ENCODE measurements around the gene MYOM1. TPM values are rescaled to one million over a fixed set of nuclear protein-coding genes. Genes with fewer than 3 reads are reported as not detected.

The MYOM1 gene
- polyA plus RNA-seq, 1 experiment, result 0.02 TPM

DNA sequence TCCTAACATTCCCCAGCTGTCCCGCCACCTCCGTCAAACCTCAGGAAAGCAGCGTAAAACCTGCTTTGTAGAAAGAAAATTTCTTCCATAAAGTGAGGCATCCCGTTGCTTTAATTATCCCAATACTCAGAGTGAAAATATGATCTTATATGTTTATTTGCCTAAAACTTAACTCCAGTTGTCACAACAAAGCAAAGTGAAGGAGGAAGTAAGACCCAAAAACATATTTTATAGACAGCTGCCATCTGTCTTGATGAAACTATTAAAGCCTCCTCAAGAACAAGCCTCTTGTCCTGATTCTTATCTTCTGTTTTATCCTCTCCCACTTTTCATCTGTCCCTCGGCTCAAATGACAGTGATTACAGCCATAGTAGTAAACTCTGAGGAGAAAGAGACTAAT lies 177.9 kb downstream of the MYOM1 start:
- DNase-seq (ENCODE audit: low read depth, low spot score), result no peak
- no peak overlapping the region for H3K4me3 ChIP-seq (ENCODE audit: low read depth, low read length)
- H3K27me3 ChIP-seq (ENCODE audit: control insufficient read depth, insufficient read depth, low read length), result no peaks in the 10 kb centered on the region
- POLR2A ChIA-PET, result no interaction called here
- H3K9me3 ChIP-seq (ENCODE audit: control insufficient read depth, insufficient read depth, low read length), result no peaks in the 10 kb centered on the region
- TF ChIP-seq, protein P1, sequence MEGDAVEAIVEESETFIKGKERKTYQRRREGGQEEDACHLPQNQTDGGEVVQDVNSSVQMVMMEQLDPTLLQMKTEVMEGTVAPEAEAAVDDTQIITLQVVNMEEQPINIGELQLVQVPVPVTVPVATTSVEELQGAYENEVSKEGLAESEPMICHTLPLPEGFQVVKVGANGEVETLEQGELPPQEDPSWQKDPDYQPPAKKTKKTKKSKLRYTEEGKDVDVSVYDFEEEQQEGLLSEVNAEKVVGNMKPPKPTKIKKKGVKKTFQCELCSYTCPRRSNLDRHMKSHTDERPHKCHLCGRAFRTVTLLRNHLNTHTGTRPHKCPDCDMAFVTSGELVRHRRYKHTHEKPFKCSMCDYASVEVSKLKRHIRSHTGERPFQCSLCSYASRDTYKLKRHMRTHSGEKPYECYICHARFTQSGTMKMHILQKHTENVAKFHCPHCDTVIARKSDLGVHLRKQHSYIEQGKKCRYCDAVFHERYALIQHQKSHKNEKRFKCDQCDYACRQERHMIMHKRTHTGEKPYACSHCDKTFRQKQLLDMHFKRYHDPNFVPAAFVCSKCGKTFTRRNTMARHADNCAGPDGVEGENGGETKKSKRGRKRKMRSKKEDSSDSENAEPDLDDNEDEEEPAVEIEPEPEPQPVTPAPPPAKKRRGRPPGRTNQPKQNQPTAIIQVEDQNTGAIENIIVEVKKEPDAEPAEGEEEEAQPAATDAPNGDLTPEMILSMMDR (IDR thresholded peaks at IDR 0.05; ENCODE audit: low read depth, low read length), result no peak
- CTCF ChIA-PET, result no interaction called here
- no peak overlapping the region for H3K27ac ChIP-seq (ENCODE audit: low read depth, low read length)

GRCh38 chr18:3040881-3041280 lies 178.9 kb downstream of the MYOM1 start:
- DNase-seq (ENCODE audit: low read depth, low spot score), result no peak
- H3K27me3 ChIP-seq (ENCODE audit: control insufficient read depth, insufficient read depth, low read length), result no peaks in the 10 kb centered on the region
- TF ChIP-seq, protein P1 (IDR thresholded peaks at IDR 0.05; ENCODE audit: low read depth, low read length), result no peak
- POLR2A ChIA-PET, result no interaction called here
- CTCF ChIA-PET, result interaction anchor here (0.6 to 1.3 kb wide), 2 partner anchors 11 to 22 kb away, joined by 4 read pairs; no protein-coding TSS in a partner anchor
- no peak overlapping the region for H3K4me3 ChIP-seq (ENCODE audit: low read depth, low read length)
- no peak overlapping the region for H3K27ac ChIP-seq (ENCODE audit: low read depth, low read length)
- no peaks in the 10 kb centered on the region for H3K9me3 ChIP-seq (ENCODE audit: control insufficient read depth, insufficient read depth, low read length)

- Histone ChIP-seq H3K4me3 (ENCODE audit: low read depth, low read length) (no peak overlapping the region), H3K27me3 (ENCODE audit: control insufficient read depth, insufficient read depth, low read length) (no peaks in the 10 kb centered on the region), H3K27ac (ENCODE audit: low read depth, low read length) (no peak overlapping the region), H3K9me3 (ENCODE audit: control insufficient read depth, insufficient read depth, low read length) (no peaks in the 10 kb centered on the region)
- ChIA-PET CTCF (interaction anchor here (0.6 to 1.3 kb wide), 3 partner anchors 12 to 23 kb away, joined by 3 to 4 read pairs (median 4); no protein-coding TSS in a partner anchor), POLR2A (interaction anchor here (0.7 kb wide), 1 partner anchor 22 kb away, joined by 3 read pairs; no protein-coding TSS in a partner anchor)
- TF ChIP-seq, protein P1 (IDR thresholded peaks at IDR 0.05; ENCODE audit: low read depth, low read length), result no peak
- DNase-seq (ENCODE audit: low read depth, low spot score), result no peak
These were observed 179.6 kb downstream of the MYOM1 start for GRCh38 chr18:3040173-3040572.

DNA sequence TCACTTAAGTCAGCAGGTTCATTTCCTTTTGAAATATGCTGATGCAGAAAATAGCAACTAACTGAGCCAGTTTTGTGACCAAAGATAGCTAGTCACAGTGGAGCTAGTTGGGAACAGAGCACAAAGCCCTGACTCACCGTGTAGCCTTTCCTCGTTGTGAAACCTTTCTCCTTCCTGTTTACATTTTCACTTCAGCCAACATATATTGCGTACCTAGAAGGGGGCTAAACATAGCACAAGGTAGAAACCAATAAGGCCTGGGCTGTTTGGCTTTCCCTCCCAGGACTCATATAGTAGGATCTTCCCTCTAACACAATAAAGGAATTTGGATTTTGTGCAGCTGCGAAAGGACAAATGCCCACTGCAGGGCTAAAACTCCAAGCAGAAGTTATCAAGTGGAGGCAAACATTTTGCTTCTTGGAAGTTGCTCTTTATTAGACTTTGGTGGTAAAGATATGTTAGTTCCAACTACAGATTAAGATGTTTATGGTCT lies 182.3 kb downstream of the MYOM1 start:
- TF ChIP-seq, protein P1 (IDR thresholded peaks at IDR 0.05; ENCODE audit: low read depth, low read length), result no peak
- ChIA-PET CTCF (interaction anchor here (0.6 to 1.5 kb wide), 3 partner anchors 22 to 114 kb away, joined by 3 to 5 read pairs (median 3); no protein-coding TSS in a partner anchor), POLR2A (no interaction called here)
- H3K9me3 ChIP-seq (ENCODE audit: control insufficient read depth, insufficient read depth, low read length), result no peaks in the 10 kb centered on the region
- peak; percentile 55 for DNase-seq (ENCODE audit: low read depth, low spot score)
- no peak overlapping the region for H3K27ac ChIP-seq (ENCODE audit: low read depth, low read length)
- H3K27me3 ChIP-seq (ENCODE audit: control insufficient read depth, insufficient read depth, low read length), result no peaks in the 10 kb centered on the region
- no peak overlapping the region for H3K4me3 ChIP-seq (ENCODE audit: low read depth, low read length)

DNA sequence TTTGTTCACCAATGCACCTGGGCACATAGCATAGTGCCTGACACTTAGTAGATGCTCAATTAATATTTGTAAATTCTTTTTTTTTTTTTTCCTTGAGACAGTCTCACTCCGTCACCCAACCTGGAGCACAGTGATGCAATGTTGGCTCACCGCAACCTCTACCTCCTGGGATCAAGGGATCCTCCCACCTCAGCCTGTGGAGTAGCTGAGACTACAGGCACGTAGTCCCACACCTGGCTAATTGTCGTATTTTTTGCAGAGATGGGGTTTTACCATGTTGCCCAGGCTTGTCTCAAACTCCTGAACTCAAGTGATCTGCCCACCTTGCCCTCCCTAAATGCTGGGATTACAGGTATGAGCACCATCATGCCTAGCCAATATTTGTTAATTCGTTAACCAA lies 183.7 kb downstream of the MYOM1 start:
- Histone ChIP-seq H3K27ac (ENCODE audit: low read depth, low read length) (no peak overlapping the region), H3K27me3 (ENCODE audit: control insufficient read depth, insufficient read depth, low read length) (no peaks in the 10 kb centered on the region), H3K9me3 (ENCODE audit: control insufficient read depth, insufficient read depth, low read length) (no peaks in the 10 kb centered on the region), H3K4me3 (ENCODE audit: low read depth, low read length) (no peak overlapping the region)
- CTCF ChIA-PET, result interaction anchor here (0.8 to 1.5 kb wide), 2 partner anchors 93 to 116 kb away, joined by 3 to 5 read pairs; no protein-coding TSS in a partner anchor
- POLR2A ChIA-PET, result no interaction called here
- TF ChIP-seq, protein P1 (IDR thresholded peaks at IDR 0.05; ENCODE audit: low read depth, low read length), result no peak
- no peak for DNase-seq (ENCODE audit: low read depth, low spot score)

Measured in AG04450 (cell line).